GM23338 (cell line): ENCODE results near the gene HELT.
"Not testable (repeated sequence)": the region's sequence is repeated elsewhere in the genome, so short reads cannot be mapped to it uniquely, and the experiment has no call there.

Experiments
- CREB1 ChIP-seq: fragments of 250-450 bp; sonication (Bioruptor Pico); IDR thresholded peaks from 2 replicates; pipeline ENCODE4 v1.5.0; 2020; ENCODE audit warnings: low read depth, mild to moderate bottlenecking, moderate library complexity
- CTCF ChIP-seq, 2 experiments: fragments of 200-600 bp in 1 of 2; sonication (generic) in 1 of 2; conservative IDR thresholded peaks; 2 replicates each; pipeline versions ENCODE4 v1.5.1 to v1.6.1; 2016 to 2017; ENCODE audit warnings: antibody characterized with exemption in 2 of 2, low read depth in 2 of 2, mild to moderate bottlenecking in 2 of 2, moderate library complexity in 1 of 2
- EZH2 ChIP-seq: fragments of 200-600 bp; sonication (generic); IDR thresholded peaks from one replicate; pipeline ENCODE4 v1.8.0; 2017; ENCODE audit warnings: antibody characterized with exemption, mild to moderate bottlenecking, low read depth; ENCODE audit not compliant: unreplicated experiment
- EZH2phosphoT487 ChIP-seq: fragments of 200-600 bp; sonication (generic); IDR thresholded peaks from one replicate; pipeline ENCODE4 v1.8.1; 2018; ENCODE audit warnings: antibody characterized with exemption; ENCODE audit not compliant: unreplicated experiment
- JUNB ChIP-seq: IDR thresholded peaks from one replicate; pipeline ENCODE4 v1.6.1; 2016; ENCODE audit warnings: antibody characterized with exemption; ENCODE audit not compliant: unreplicated experiment
- POLR2AphosphoS5 ChIP-seq: IDR thresholded peaks from 2 replicates; pipeline ENCODE4 v1.6.1; 2016; ENCODE audit warnings: antibody characterized with exemption, low read depth
- ZNF114 ChIP-seq: fragments of 250-450 bp; sonication (Bioruptor Pico); IDR thresholded peaks from 2 replicates; pipeline ENCODE4 v1.5.0; 2020; ENCODE audit warnings: mild to moderate bottlenecking, moderate library complexity

GRCh38 chr4:185051283-185051682 lies 33.0 kb downstream of the HELT start:
- TF ChIP-seq CTCF (conservative IDR thresholded peaks at IDR 0.05; ENCODE audit: low read depth in 2 of 2); CREB1 (CRISPR knock-in tag); POLR2AphosphoS5; EZH2phosphoT487; ZNF114; EZH2; JUNB: not testable (repeated sequence)
